ENCODE data around the gene TAX1BP1.

Gene TAX1BP1

DNA sequence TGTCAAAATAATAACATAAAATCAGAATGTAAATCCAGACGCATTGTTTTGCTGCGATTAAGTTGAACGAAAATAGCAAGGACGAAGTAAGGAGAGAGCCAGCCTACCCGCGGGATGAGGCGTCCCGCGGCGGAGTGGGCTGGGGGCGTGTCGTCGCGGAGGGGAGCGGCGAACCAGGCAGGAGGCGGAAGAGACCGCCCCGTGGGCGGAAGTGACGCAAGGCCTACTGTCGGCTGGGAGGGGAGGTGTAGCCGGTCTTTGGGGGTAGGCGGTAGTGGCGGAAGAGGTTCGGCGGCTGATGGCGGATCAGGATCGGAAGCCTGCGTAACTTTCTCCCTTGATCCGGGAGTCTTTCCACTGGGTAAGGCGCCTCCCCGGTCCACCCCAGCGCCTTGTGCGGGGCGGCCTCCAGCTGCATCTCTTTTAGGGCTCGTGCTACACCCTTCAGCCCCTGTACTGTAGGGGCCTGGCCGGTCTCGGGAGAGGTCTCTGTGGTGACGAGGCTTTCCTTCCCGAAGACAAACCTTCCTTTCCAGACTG, at the start of gene TAX1BP1:
Gene TAX1BP1, plus strand, starts transcription at position 254 of the 540 bp plus-strand sequence. CDS start 8,363 bp downstream, outside the sequence.
- DNase-seq (peak; percentile 91 to 94), ATAC-seq (peak; percentile 91)
- Mint-ChIP-seq H3K4me1 (peaks cover 44% of the 10 kb centered on the region), H3K27me3 (no peaks in the 10 kb centered on the region), H3K27ac (peak within 1 kb of the TSS; percentile 99), H3K4me3 (peak within 1 kb of the TSS; percentile 91 to 95), H3K9me3 (no peaks in the 10 kb centered on the region)

- Mint-ChIP-seq H3K27ac (no peak overlapping the region), H3K4me3 (no peak overlapping the region), H3K27me3 (peaks cover 16% of the 10 kb centered on the region), H3K4me1 (no peaks in the 10 kb centered on the region), H3K9me3 (no peaks in the 10 kb centered on the region)
- no peak for DNase-seq
- ATAC-seq: no peak
These were observed 49.3 kb upstream of the TAX1BP1 start for GRCh38 chr7:27690649-27691048.

DNA sequence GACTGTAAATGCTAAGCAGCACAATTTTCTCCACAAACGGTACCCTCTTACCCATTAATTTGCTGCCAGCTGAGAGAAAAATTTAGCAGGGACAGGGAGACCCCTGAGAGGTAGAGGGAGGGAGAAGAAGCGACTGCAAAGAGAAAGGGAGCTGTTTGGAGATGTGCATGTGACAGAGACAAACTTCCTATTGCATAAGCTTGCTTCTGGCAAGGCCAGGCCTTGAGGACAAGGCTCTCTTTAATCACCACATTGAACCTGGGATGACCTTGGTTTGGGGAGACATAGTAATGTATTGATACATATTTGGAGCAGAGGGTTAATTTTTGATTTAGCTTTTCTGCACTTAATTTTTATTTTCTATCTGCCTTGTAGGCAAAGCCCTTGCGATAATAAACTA, 46.2 kb upstream of the TAX1BP1 start:
- DNase-seq: no peak

GRCh38 chr7:27695096-27695495, 44.9 kb upstream of the TAX1BP1 start:
- Mint-ChIP-seq H3K4me1 (peaks cover 6% of the 10 kb centered on the region), H3K9me3 (no peaks in the 10 kb centered on the region), H3K4me3 (no peak overlapping the region), H3K27me3 (no peaks in the 10 kb centered on the region), H3K27ac (no peak overlapping the region)
- ATAC-seq (no peak), DNase-seq (no peak)

More for the DNA sequence above, 46.2 kb upstream of the TAX1BP1 start:
- no peak for ATAC-seq
- Mint-ChIP-seq H3K27ac (no peak overlapping the region), H3K9me3 (no peaks in the 10 kb centered on the region), H3K27me3 (peaks cover 7% of the 10 kb centered on the region), H3K4me1 (peaks cover 6% of the 10 kb centered on the region), H3K4me3 (no peak overlapping the region)

DNA sequence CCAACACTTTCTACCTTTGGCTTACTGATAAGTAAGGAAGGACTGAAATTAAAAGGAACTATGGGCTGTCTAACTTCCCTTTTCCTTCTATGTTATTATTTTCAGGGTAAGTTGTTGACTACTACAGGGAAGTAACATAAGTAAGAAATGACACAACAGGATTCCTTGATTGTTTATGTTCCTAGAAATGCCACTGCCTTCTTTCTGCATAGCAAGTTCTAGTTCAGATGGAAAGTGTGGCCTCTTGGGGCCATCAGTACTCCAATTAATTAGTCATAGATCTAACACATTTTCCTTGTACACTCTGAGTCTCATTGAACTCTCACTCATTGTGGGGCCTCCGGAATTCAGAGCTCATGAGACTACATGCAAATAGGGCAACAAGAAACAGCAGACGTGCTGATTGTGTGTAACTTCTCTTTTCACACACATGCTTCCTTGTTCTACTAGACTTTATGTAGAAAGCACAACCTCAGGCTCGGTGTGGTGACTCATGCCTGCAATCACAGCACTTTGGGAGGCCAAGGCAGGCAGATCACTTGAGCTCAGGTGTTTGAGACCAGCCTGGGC, 42.0 kb upstream of the TAX1BP1 start:
- Mint-ChIP-seq H3K4me3 (no peak overlapping the region), H3K4me1 (peaks cover 6% of the 10 kb centered on the region), H3K27me3 (no peaks in the 10 kb centered on the region), H3K9me3 (no peaks in the 10 kb centered on the region), H3K27ac (no peak overlapping the region)
- ATAC-seq (no peak), DNase-seq (no peak)

DNA sequence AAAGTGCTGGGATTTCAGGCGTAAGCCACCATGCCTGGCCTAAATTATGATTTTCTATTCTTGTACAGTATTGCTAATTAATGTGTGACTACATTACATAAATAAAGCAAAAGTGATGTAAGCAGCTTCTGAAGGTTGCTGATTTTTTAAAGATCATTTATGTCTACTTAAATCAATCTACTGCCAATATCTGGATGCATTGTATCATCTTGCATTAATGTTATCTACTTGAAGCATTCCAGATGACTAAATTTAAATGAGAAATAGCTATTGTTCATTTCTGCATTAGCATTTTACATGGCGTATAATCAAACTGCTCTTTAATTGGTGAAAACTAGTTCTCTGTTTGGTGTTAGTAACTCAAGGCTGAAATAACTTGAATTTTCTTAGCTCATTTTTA, 40.2 kb upstream of the TAX1BP1 start:
- ATAC-seq: no peak

GRCh38 chr7:27700501-27700900, 39.5 kb upstream of the TAX1BP1 start:
- Mint-ChIP-seq H3K27ac (no peak overlapping the region), H3K4me3 (no peak overlapping the region), H3K9me3 (no peaks in the 10 kb centered on the region), H3K4me1 (peaks cover 6% of the 10 kb centered on the region), H3K27me3 (peaks cover 18% of the 10 kb centered on the region)
- no peak for DNase-seq
- ATAC-seq: no peak

More for the DNA sequence above, 40.2 kb upstream of the TAX1BP1 start:
- no peak for DNase-seq
- Mint-ChIP-seq H3K27me3 (peaks cover 11% of the 10 kb centered on the region), H3K4me3 (no peak overlapping the region), H3K4me1 (peaks cover 6% of the 10 kb centered on the region), H3K9me3 (no peaks in the 10 kb centered on the region), H3K27ac (no peak overlapping the region)

- ATAC-seq (no peak), DNase-seq (no peak)
- no peak overlapping the region for H3K27ac Mint-ChIP-seq
- H3K9me3 Mint-ChIP-seq: no peaks in the 10 kb centered on the region
- peaks cover under 1% of the 10 kb centered on the region for H3K4me1 Mint-ChIP-seq
- H3K27me3 Mint-ChIP-seq: peaks cover 20% of the 10 kb centered on the region
- no peak overlapping the region for H3K4me3 Mint-ChIP-seq
These were observed 36.8 kb upstream of the TAX1BP1 start for GRCh38 chr7:27703181-27703580.

- Mint-ChIP-seq H3K9me3 (no peaks in the 10 kb centered on the region), H3K4me1 (peaks cover 3% of the 10 kb centered on the region), H3K27ac (no peak overlapping the region), H3K4me3 (no peak overlapping the region), H3K27me3 (peaks cover 20% of the 10 kb centered on the region)
- DNase-seq: no peak
- no peak for ATAC-seq
These were observed 35.4 kb upstream of the TAX1BP1 start for GRCh38 chr7:27704422-27705199.

DNA sequence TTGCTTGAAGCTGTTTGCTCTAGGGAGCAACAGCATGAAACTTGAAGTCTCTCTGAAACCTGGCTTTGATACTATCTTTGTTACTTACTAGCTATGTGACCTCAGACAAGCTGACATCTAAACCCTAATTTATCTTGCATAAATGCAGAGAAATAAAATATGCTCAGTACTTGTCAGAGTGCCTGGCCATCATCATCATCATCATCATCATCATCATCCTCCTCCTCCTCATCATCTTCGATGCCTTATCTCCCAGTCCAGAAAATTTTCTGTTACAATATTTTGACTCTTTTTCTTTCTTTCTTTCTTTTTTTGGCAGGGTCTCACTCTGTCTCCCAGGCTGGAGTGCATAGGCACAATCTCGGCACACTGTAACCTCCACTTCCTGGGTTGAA, 34.8 kb upstream of the TAX1BP1 start:
- peaks cover 5% of the 10 kb centered on the region for H3K4me1 Mint-ChIP-seq
- H3K4me3 Mint-ChIP-seq: no peak overlapping the region
- H3K9me3 Mint-ChIP-seq: no peaks in the 10 kb centered on the region
- ATAC-seq (no peak), DNase-seq (no peak)
- H3K27me3 Mint-ChIP-seq: peaks cover 20% of the 10 kb centered on the region
- no peak overlapping the region for H3K27ac Mint-ChIP-seq

- H3K4me3 Mint-ChIP-seq: no peak overlapping the region
- H3K9me3 Mint-ChIP-seq: peaks cover 4 to 7% of the 10 kb centered on the region in 2 donors
- H3K27ac Mint-ChIP-seq: no peak overlapping the region
- no peak for ATAC-seq
- peaks cover 5% of the 10 kb centered on the region for H3K4me1 Mint-ChIP-seq
- peaks cover 19% of the 10 kb centered on the region for H3K27me3 Mint-ChIP-seq
- no peak for DNase-seq
These were observed 31.5 kb upstream of the TAX1BP1 start for GRCh38 chr7:27708485-27708884.

DNA sequence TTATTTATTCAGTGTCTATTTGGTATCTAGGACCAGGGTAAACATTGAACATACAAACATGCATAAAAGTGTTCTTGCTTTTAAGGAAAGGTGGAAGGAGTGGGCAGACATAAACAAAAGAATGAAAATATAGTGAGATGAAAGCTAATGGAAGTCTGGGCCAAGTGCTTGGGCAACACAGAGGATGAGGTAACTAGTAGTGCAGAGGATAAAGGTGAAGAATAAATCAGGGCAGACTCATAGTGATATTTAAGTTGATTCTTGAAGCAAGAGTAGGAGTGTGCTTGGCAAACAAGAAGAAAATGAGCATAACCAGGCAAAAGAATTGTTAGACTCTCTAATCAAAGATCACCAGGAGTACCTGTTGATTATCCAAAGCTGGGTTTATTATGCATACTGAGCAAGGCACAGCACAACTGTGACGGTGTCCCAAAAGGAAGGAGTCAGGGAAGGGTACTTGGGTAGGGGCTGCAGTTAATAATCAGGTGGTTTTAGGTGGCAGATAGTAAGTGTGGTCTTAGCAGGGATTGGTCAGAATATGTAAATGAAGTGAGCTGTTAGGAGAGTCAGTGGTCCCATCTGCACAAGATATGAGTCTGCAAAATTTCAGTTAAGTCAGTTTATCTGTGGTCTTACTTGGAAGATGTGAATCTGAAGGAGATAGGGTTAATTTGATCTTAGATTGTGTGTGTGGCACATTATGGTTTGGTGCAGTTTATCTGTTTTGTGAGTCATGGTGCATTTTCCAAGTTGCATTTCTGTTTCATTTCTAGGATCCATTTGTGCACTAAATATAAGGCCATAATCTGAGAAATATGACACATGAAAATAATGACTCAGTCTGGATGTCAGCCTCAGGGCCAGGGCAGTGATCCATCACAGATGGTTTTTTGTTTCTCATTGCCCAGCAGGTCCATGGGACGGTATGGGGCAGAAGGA, 30.6 kb upstream of the TAX1BP1 start:
- H3K27me3 Mint-ChIP-seq: peaks cover 18% of the 10 kb centered on the region

GRCh38 chr7:27712217-27712616, 27.7 kb upstream of the TAX1BP1 start:
- ATAC-seq (no peak), DNase-seq (no peak)
- Mint-ChIP-seq H3K27me3 (peaks cover 20% of the 10 kb centered on the region), H3K27ac (no peak overlapping the region), H3K4me3 (no peak overlapping the region), H3K9me3 (peaks cover 4 to 8% of the 10 kb centered on the region in 2 donors), H3K4me1 (peaks cover 5% of the 10 kb centered on the region)

More for the DNA sequence above, 30.6 kb upstream of the TAX1BP1 start:
- Mint-ChIP-seq H3K4me3 (no peak overlapping the region), H3K4me1 (peaks cover 5% of the 10 kb centered on the region), H3K27ac (no peak overlapping the region), H3K9me3 (peaks cover 4 to 8% of the 10 kb centered on the region in 2 donors)
- DNase-seq (no peak), ATAC-seq (peak; percentile 50)

DNA sequence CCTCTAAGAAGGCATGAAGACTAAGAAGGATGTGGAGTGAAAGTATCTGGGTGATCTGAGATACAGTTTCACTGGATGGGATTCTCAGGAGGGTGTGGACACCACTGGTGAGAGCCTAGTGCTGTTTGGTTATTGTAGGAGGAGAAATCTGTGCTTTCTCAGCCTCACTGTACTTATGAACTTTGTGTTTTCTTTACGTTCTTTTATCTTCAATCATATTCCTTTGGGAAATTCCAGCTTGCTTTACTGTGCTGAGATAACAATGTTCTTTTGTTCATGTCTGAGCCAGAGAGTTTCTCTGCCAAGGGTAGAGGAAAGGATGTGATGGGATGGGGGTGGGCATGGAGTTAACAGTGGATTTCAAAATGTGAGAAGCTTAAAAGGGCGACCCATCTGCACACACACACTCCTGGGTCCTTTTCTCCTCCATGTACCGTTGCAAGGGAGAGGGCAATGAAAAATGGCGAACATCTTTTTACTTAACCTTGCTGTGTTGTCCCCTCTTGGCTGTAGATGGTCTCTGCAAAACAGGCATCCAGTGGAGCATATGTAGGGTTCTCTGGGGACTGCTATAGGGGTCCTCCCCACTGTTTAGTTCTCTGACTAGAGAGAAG, 25.0 kb upstream of the TAX1BP1 start:
- ATAC-seq (no peak), DNase-seq (no peak)
- Mint-ChIP-seq H3K27ac (no peak overlapping the region), H3K27me3 (peaks cover 20% of the 10 kb centered on the region), H3K4me1 (no peaks in the 10 kb centered on the region), H3K9me3 (peaks cover 4 to 8% of the 10 kb centered on the region in 2 donors), H3K4me3 (no peak overlapping the region)

DNA sequence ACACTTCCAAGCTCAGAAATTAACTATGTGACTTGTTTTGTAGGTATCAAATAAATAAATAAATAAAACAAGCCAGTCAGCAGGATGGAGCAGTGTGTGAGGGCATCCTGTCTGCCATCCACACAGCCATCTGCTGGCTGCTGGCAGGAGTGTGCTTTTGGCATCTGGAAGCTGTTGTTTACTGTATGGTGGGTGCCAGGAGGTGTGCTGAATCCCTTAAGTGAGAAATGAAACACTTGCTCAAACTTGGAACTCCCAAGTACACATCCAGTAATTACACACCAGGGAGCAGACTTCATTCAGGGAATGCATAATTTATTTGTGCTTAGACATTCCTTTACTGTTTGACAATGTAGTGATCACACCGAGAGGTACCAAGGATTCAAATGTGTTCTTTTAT, 16.9 kb upstream of the TAX1BP1 start:
- ATAC-seq (no peak), DNase-seq (no peak)
- Mint-ChIP-seq H3K27ac (no peak overlapping the region), H3K9me3 (no peaks in the 10 kb centered on the region), H3K4me3 (no peak overlapping the region), H3K27me3 (no peaks in the 10 kb centered on the region), H3K4me1 (no peaks in the 10 kb centered on the region)
